GM23248 (cell line): Measurements from ENCODE around the gene MRPL37. TPM values are rescaled to one million over a fixed set of nuclear protein-coding genes. Genes with fewer than 3 reads are reported as not detected.
A peak's percentile ranks its signal among the peaks of the same experiment; 100 is the strongest.

Source experiments
- DNase-seq: peaks from one replicate; pipeline ENCODE4 v3.0.0-alpha.2; 2015
- H2AFZ ChIP-seq: fragments of 200-600 bp; sonication (generic); 2 replicates; pipeline ENCODE4 v1.6.1; 2016; ENCODE audit warnings: antibody characterized with exemption
- H3F3A ChIP-seq: fragments of 200-600 bp; sonication (generic); 2 replicates; pipeline ENCODE4 v1.6.1; 2016; ENCODE audit warnings: mild to moderate bottlenecking, antibody characterized with exemption, mixed run types; ENCODE audit not compliant: insufficient read depth
- H3K27ac ChIP-seq: fragments of 200-600 bp; sonication (generic); 2 replicates; pipeline ENCODE4 v1.5.1; 2016; ENCODE audit warnings: mild to moderate bottlenecking
- H3K27me3 ChIP-seq: fragments of 200-600 bp; sonication (generic); replicated peaks from 2 replicates; pipeline ENCODE4 v1.6.1; 2016; ENCODE audit warnings: mild to moderate bottlenecking; ENCODE audit not compliant: insufficient read depth
- H3K36me3 ChIP-seq: fragments of 200-600 bp; sonication (generic); 2 replicates; pipeline ENCODE4 v1.6.1; 2016; ENCODE audit warnings: low read depth, mild to moderate bottlenecking
- H3K4me1 ChIP-seq: fragments of 200-600 bp; sonication (generic); 2 replicates; pipeline ENCODE4 v1.6.1; 2016; ENCODE audit warnings: mild to moderate bottlenecking; ENCODE audit not compliant: insufficient read depth
- H3K4me2 ChIP-seq: fragments of 200-600 bp; sonication (generic); one replicate; pipeline ENCODE4 v1.6.1; 2016; ENCODE audit warnings: mild to moderate bottlenecking; ENCODE audit not compliant: unreplicated experiment
- H3K4me3 ChIP-seq: fragments of 200-600 bp; sonication (generic); 2 replicates; pipeline ENCODE4 v1.5.1; 2016; ENCODE audit warnings: mild to moderate bottlenecking
- H3K79me2 ChIP-seq: fragments of 200-600 bp; sonication (generic); 2 replicates; pipeline ENCODE4 v1.6.1; 2016; ENCODE audit warnings: mild to moderate bottlenecking; ENCODE audit not compliant: insufficient read depth
- H3K9ac ChIP-seq: fragments of 200-600 bp; sonication (generic); 2 replicates; pipeline ENCODE4 v1.6.1; 2016; ENCODE audit warnings: mild to moderate bottlenecking
- H3K9me2 ChIP-seq: fragments of 200-600 bp; sonication (generic); 2 replicates; pipeline ENCODE4 v1.6.1; 2016; ENCODE audit warnings: mixed run types, mild to moderate bottlenecking, moderate library complexity; ENCODE audit not compliant: insufficient read depth
- H3K9me3 ChIP-seq: fragments of 200-600 bp; sonication (generic); one replicate; pipeline ENCODE4 v1.6.1; 2017; ENCODE audit warnings: low read depth
- H4K20me1 ChIP-seq: fragments of 200-600 bp; sonication (generic); 2 replicates; pipeline ENCODE4 v1.6.0; 2016; ENCODE audit not compliant: insufficient read depth
- EZH2 ChIP-seq: fragments of 200-600 bp; sonication (generic); IDR thresholded peaks from 2 replicates; pipeline ENCODE4 v1.6.1; 2018; ENCODE audit warnings: antibody characterized with exemption, mild to moderate bottlenecking; ENCODE audit not compliant: insufficient read depth, poor library complexity, severe bottlenecking
- EZH2phosphoT487 ChIP-seq: fragments of 200-600 bp; sonication (generic); IDR thresholded peaks from 2 replicates; pipeline ENCODE4 v1.6.1; 2018; ENCODE audit warnings: antibody characterized with exemption, moderate library complexity, mild to moderate bottlenecking, low read depth; ENCODE audit not compliant: insufficient read depth
- WGBS, 2 experiments: methylation state at CpG; one replicate each; pipeline ENCODE4 v1.1.6; 2015 to 2017; ENCODE audit warnings: low lambda C conversion rate in 2 of 2, low coverage in 1 of 2; ENCODE audit errors: missing lambda C conversion rate in 2 of 2; 5-methylcytosine and 5-hydroxymethylcytosine counted together
- in situ Hi-C: fragments of 300-500 bp; cut with MboI; formaldehyde crosslinking; loops from 2 replicates; pipeline ENCODE4 v1.15.0; 2020
- polyA plus RNA-seq: library from polyadenylated mRNA; unstranded; fragments of >200 nt; fragmentation: Nextera tagmentation; extraction: Ambion mirVana; gene quantifications from 2 replicates; pipeline ENCODE4 v1.2.1, GENCODE V29; 2016
- total RNA-seq: library from RNA; depleted of rRNA; stranded (reverse); fragments of >200 nt; shearing (Covaris generic); gene quantifications from 2 replicates; pipeline ENCODE4 v1.2.3, GENCODE V29; 2014; rRNA removed

MRPL37 gene
- total RNA-seq (111 and 113 TPM in 2 replicates), polyA plus RNA-seq (91.3 and 102 TPM in 2 replicates)

- DNase-seq, result peak; percentile 96
- H3K4me3 ChIP-seq, result peak within 1 kb of the TSS; percentile 98
- no peaks in the 10 kb centered on the region for H3K9me3 ChIP-seq
- in situ Hi-C loops, result no loop called here
- 1% methylated on average over 50 to 51 of the region's 51 CpGs for WGBS, 2 experiments
- peak within 1 kb of the TSS; percentile 49 for H3K27ac ChIP-seq
- H3K4me2 ChIP-seq, result peak within 1 kb of the TSS; percentile 89
- H3K9me2 ChIP-seq, result no peaks in the 10 kb centered on the region
- H3K79me2 ChIP-seq, result peaks cover 52% of the 10 kb centered on the region
- peak within 1 kb of the TSS; percentile 93 for H3K9ac ChIP-seq
- H3F3A ChIP-seq, result no peaks in the 10 kb centered on the region
- no peaks in the 10 kb centered on the region for H4K20me1 ChIP-seq
- TF ChIP-seq EZH2 (no peak), EZH2phosphoT487 (no peak)
- no peaks in the 10 kb centered on the region; the same call in 1 of the 2 replicates for H3K36me3 ChIP-seq
- H3K27me3 ChIP-seq, result no peaks in the 10 kb centered on the region
- H3K4me1 ChIP-seq, result peaks cover 11% of the 10 kb centered on the region
- H2AFZ ChIP-seq, result peak within 1 kb of the TSS; percentile 90
These were observed at the start of gene MRPL37, which contains the start of gene CYB5RL for GRCh38 chr1:54199765-54200518. Gene MRPL37 (plus strand): TSS chr1:54200167. CDS start chr1:54200244, 77 bp downstream. Gene CYB5RL (minus strand): TSS chr1:54200030. CDS start chr1:54195616, 4,414 bp downstream.

GRCh38 chr1:54151013-54151412 lies 49.0 kb upstream of the MRPL37 start:
- Histone ChIP-seq H3K36me3 (no peaks in the 10 kb centered on the region), H3K27ac (no peak overlapping the region), H3K9me2 (no peaks in the 10 kb centered on the region), H3F3A (peaks cover 10% of the 10 kb centered on the region; the same call in 1 of the 2 replicates), H3K4me2 (no peak overlapping the region), H3K27me3 (no peaks in the 10 kb centered on the region), H3K9ac (no peak overlapping the region), H3K4me3 (no peak overlapping the region), H3K4me1 (peaks cover 10% of the 10 kb centered on the region), H3K79me2 (no peaks in the 10 kb centered on the region), H3K9me3 (no peaks in the 10 kb centered on the region), H2AFZ (no peak overlapping the region), H4K20me1 (no peaks in the 10 kb centered on the region)
- no peak for TF ChIP-seq EZH2phosphoT487
- 74 to 79% methylated on average over 5 of the region's 5 CpGs for WGBS, 2 experiments
- in situ Hi-C loops, result no loop called here
- no peak for DNase-seq

- Histone ChIP-seq H3K9me3 (no peaks in the 10 kb centered on the region), H3K27ac (peak within 1 kb of the TSS; percentile 38), H3K4me3 (peak within 1 kb of the TSS; percentile 43), H4K20me1 (no peaks in the 10 kb centered on the region), H3K27me3 (no peaks in the 10 kb centered on the region), H3K9me2 (no peaks in the 10 kb centered on the region), H3K79me2 (no peaks in the 10 kb centered on the region), H3K4me1 (peaks cover 10% of the 10 kb centered on the region), H2AFZ (peak within 1 kb of the TSS; percentile 84), H3K9ac (0 out of 2 replicates have a peak within 1 kb of the TSS, but pooled peaks have one; percentile 7), H3F3A (peaks cover 10% of the 10 kb centered on the region; the same call in 1 of the 2 replicates), H3K36me3 (no peaks in the 10 kb centered on the region), H3K4me2 (peak within 1 kb of the TSS; percentile 40)
- DNase-seq, result no peak
- WGBS, 2 experiments, result 97 to 98% methylated on average over 5 of the region's 5 CpGs
- in situ Hi-C loops, result no loop called here
- TF ChIP-seq EZH2phosphoT487 (no peak), EZH2 (no peak)
These were observed 47.3 kb upstream of the MRPL37 start, which contains the start of gene CDCP2 for GRCh38 chr1:54152696-54153095. Gene CDCP2 (minus strand): TSS chr1:54153000. CDS start chr1:54152922, 78 bp downstream.

GRCh38 chr1:54153535-54154439 lies 46.2 kb upstream of the MRPL37 start:
- Histone ChIP-seq H3K36me3 (no peaks in the 10 kb centered on the region), H4K20me1 (no peaks in the 10 kb centered on the region), H3K9me3 (no peaks in the 10 kb centered on the region)

More at GRCh38 chr1:54153535-54154439, 46.2 kb upstream of the MRPL37 start:
- peak overlapping the region; percentile 43 for H3K4me3 ChIP-seq
- H3K4me2 ChIP-seq, result peak overlapping the region; percentile 40
- H2AFZ ChIP-seq, result peak overlapping the region; percentile 84
- H3K4me1 ChIP-seq, result peaks cover 10% of the 10 kb centered on the region
- DNase-seq, result peak; percentile 89
- 0 out of 2 replicates have a peak overlapping the region, but pooled peaks have one; percentile 7 for H3K9ac ChIP-seq
- no peaks in the 10 kb centered on the region for H3K27me3 ChIP-seq
- peaks cover 10% of the 10 kb centered on the region; the same call in 1 of the 2 replicates for H3F3A ChIP-seq
- in situ Hi-C loops, result no loop called here
- H3K27ac ChIP-seq, result peak overlapping the region; percentile 38
- no peaks in the 10 kb centered on the region for H3K9me2 ChIP-seq
- TF ChIP-seq EZH2 (no peak), EZH2phosphoT487 (no peak)
- WGBS, 2 experiments, result 11 to 12% methylated on average over 19 of the region's 19 CpGs
- no peaks in the 10 kb centered on the region for H3K79me2 ChIP-seq
